ENCODE measurements around the gene MINDY4.

- TF ChIP-seq GATA3 (IDR thresholded peaks at IDR 0.05; ENCODE audit: low read depth, low read length) (no peak), GATA2 (IDR thresholded peaks at IDR 0.05; ENCODE audit: low read depth, low read length) (no peak)
These were observed 144.5 kb downstream of the MINDY4 start for GRCh38 chr7:30915751-30916150.

All from SH-SY5Y (cell line).